K562 (cell line): ENCODE data around the gene GPR4. TPM values are rescaled to one million over a fixed set of nuclear protein-coding genes. Genes with fewer than 3 reads are reported as not detected.

Experiments used
- BRD9 ChIP-seq: fragments of 450-650 bp; IDR thresholded peaks from 2 replicates; pipeline ENCODE4 v1.6.1; 2018; ENCODE audit warnings: low read depth; ENCODE audit not compliant: partially characterized antibody
- DMBX1 ChIP-seq: fragments of 250-450 bp; sonication (Bioruptor Pico); IDR thresholded peaks from 2 replicates; pipeline ENCODE4 v1.8.0; 2022; ENCODE audit warnings: inconsistent platforms, mild to moderate bottlenecking, moderate library complexity, borderline replicate concordance
- E2F3 ChIP-seq: fragments of 250-450 bp; sonication (Bioruptor Pico); IDR thresholded peaks from 2 replicates; pipeline ENCODE4 v1.4.0; 2020; ENCODE audit warnings: mild to moderate bottlenecking
- FOXA3 ChIP-seq, 2 experiments: fragments of 450-650 bp in 1 of 2; sonication (generic) in 1 of 2; formaldehyde crosslinking; IDR thresholded peaks in 1 of 2; conservative IDR thresholded peaks in 1 of 2; 2 replicates each; pipeline versions ENCODE4 v1.4.0 to v1.8.0; 2020 to 2022; ENCODE audit warnings: mild to moderate bottlenecking in 2 of 2, missing genetic modification reagents in 1 of 2
- JUN ChIP-seq, 2 experiments: sonication (generic) in 1 of 2; formaldehyde crosslinking in 1 of 2; IDR thresholded peaks; 2 replicates each; pipeline versions ENCODE4 v1.6.1 to v1.8.0; 2012 to 2022; ENCODE audit warnings: borderline replicate concordance in 2 of 2, mild to moderate bottlenecking in 2 of 2, improper control_type of control experiment in 1 of 2, low read depth in 1 of 2, low read length in 1 of 2, missing genetic modification reagents in 1 of 2
- SNIP1 ChIP-seq: fragments of 450-650 bp; IDR thresholded peaks from 2 replicates; pipeline ENCODE4 v1.7.1; 2017; ENCODE audit warnings: low read depth, mild to moderate bottlenecking
- ZSCAN29 ChIP-seq: fragments of 450-650 bp; IDR thresholded peaks from 2 replicates; pipeline ENCODE4 v1.6.1; 2017
- polyA plus RNA-seq, 8 experiments: library from polyadenylated mRNA; depleted of rRNA in 4 of 8; stranded (reverse) in 5 of 8; unstranded in 3 of 8; fragments of >200 nt; fragmentation: Nextera tagmentation in 2 of 8; fragmentation: Illumina TruSeq in 1 of 8; extraction: Ambion mirVana in 2 of 8; extraction: Trizol in 1 of 8; gene quantifications; 2 replicates each; pipeline versions ENCODE4 v1.2.1 to v1.2.3, GENCODE V29; 2011 to 2014; ENCODE audit warnings: inconsistent platforms in 1 of 8, missing spikeins in 1 of 8
- total RNA-seq, 7 experiments: library from RNA; depleted of rRNA in 6 of 7; stranded (reverse); fragments of >200 nt in 6 of 7; fragmentation: Illumina TruSeq in 2 of 7; extraction: Trizol in 2 of 7; gene quantifications; 2 replicates each; pipeline versions ENCODE4 v1.2.1 to v1.2.3, GENCODE V29; 2011 to 2021; ENCODE audit warnings: low replicate concordance in 1 of 7
- TF ChIP-seq, protein P1 (sequence below): fragments of 250-450 bp; sonication (Bioruptor Pico); IDR thresholded peaks from 2 replicates; pipeline ENCODE4 v1.6.1; 2021; ENCODE audit warnings: mild to moderate bottlenecking
- TF ChIP-seq, protein P2 (sequence below): sonication (generic); formaldehyde crosslinking; IDR thresholded peaks from 2 replicates; pipeline ENCODE4 v1.5.0; 2020; ENCODE audit warnings: missing genetic modification reagents
- TF ChIP-seq, protein P3 (sequence below): fragments of 250-450 bp; sonication (Bioruptor Pico); IDR thresholded peaks from 2 replicates; pipeline ENCODE4 v1.5.0; 2021
- TF ChIP-seq, protein P4 (sequence below): fragments of 450-650 bp; formaldehyde crosslinking; IDR thresholded peaks from 2 replicates; pipeline ENCODE4 v1.4.0; 2020; ENCODE audit warnings: mild to moderate bottlenecking, mixed read lengths
- TF ChIP-seq, protein P5 (sequence below), 2 experiments: fragments of 450-650 bp; formaldehyde crosslinking in 1 of 2; IDR thresholded peaks; 2 replicates each; pipeline versions ENCODE4 v1.4.0 to v1.6.1; 2014 to 2020; ENCODE audit warnings: mild to moderate bottlenecking in 2 of 2, borderline replicate concordance in 1 of 2, low read depth in 1 of 2
- TF ChIP-seq, protein P6 (sequence below): sonication (generic); formaldehyde crosslinking; IDR thresholded peaks from 2 replicates; pipeline ENCODE4 v1.8.1; 2023; ENCODE audit warnings: mild to moderate bottlenecking, missing genetic modification reagents

Gene GPR4
- total and polyA plus RNA-seq, 9 of the 15 experiments (the other 6 are each of a cell fraction or from before 2014, with no cell fraction given): 0.03 to 0.09 (median 0.04) TPM; not detected in 5

DNA sequence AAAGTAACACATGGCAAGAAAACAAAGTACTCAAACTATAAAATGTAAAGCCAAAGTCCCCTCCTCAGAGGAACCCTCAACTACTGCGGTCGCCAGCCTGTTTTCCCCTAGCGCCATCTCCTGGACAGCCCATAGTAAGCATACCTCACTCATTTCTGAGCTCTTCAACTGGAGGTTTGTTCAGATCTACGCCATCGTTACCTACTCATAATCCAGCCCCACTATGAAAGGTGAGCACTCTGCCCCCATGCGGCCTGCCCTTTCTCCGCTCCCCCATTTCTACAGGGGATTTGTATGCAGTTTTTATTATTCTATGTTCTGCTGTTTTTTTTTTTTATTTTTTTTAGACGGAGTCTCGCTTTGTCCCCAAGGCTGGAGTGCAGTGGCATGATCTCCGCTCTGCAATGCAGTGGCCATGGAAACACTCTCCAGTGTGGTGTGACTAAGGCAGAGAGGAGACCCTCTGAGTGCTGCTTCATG lies 43.6 kb downstream of the GPR4 start (continued):
- TF ChIP-seq, protein P1, sequence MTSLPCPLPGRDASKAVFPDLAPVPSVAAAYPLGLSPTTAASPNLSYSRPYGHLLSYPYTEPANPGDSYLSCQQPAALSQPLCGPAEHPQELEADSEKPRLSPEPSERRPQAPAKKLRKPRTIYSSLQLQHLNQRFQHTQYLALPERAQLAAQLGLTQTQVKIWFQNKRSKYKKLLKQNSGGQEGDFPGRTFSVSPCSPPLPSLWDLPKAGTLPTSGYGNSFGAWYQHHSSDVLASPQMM (CRISPR knock-in tag): no peak
- TF ChIP-seq, protein P2, sequence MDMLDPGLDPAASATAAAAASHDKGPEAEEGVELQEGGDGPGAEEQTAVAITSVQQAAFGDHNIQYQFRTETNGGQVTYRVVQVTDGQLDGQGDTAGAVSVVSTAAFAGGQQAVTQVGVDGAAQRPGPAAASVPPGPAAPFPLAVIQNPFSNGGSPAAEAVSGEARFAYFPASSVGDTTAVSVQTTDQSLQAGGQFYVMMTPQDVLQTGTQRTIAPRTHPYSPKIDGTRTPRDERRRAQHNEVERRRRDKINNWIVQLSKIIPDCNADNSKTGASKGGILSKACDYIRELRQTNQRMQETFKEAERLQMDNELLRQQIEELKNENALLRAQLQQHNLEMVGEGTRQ: no peak
- no peak for TF ChIP-seq SNIP1
- no peak for TF ChIP-seq JUN (IDR thresholded peaks at IDR 0.05; ENCODE audit: borderline replicate concordance, low read depth, low read length)
- no peak for TF ChIP-seq JUN (CRISPR knock-in tag; IDR thresholded peaks at IDR 0.05; ENCODE audit: borderline replicate concordance)
- TF ChIP-seq, protein P3, sequence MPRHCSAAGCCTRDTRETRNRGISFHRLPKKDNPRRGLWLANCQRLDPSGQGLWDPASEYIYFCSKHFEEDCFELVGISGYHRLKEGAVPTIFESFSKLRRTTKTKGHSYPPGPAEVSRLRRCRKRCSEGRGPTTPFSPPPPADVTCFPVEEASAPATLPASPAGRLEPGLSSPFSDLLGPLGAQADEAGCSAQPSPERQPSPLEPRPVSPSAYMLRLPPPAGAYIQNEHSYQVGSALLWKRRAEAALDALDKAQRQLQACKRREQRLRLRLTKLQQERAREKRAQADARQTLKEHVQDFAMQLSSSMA (CRISPR knock-in tag): no peak
- TF ChIP-seq E2F3 (CRISPR knock-in tag): no peak
- TF ChIP-seq FOXA3 (CRISPR knock-in tag; conservative IDR thresholded peaks at IDR 0.05 in 1 of 2, IDR thresholded peaks at IDR 0.05 in 1 of 2): no peak
- no peak for TF ChIP-seq DMBX1 (CRISPR knock-in tag)
- TF ChIP-seq, protein P4, sequence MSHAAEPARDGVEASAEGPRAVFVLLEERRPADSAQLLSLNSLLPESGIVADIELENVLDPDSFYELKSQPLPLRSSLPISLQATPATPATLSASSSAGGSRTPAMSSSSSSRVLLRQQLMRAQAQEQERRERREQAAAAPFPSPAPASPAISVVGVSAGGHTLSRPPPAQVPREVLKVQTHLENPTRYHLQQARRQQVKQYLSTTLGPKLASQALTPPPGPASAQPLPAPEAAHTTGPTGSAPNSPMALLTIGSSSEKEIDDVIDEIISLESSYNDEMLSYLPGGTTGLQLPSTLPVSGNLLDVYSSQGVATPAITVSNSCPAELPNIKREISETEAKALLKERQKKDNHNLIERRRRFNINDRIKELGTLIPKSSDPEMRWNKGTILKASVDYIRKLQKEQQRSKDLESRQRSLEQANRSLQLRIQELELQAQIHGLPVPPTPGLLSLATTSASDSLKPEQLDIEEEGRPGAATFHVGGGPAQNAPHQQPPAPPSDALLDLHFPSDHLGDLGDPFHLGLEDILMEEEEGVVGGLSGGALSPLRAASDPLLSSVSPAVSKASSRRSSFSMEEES (CRISPR knock-in tag): no peak
- TF ChIP-seq, protein P5, sequence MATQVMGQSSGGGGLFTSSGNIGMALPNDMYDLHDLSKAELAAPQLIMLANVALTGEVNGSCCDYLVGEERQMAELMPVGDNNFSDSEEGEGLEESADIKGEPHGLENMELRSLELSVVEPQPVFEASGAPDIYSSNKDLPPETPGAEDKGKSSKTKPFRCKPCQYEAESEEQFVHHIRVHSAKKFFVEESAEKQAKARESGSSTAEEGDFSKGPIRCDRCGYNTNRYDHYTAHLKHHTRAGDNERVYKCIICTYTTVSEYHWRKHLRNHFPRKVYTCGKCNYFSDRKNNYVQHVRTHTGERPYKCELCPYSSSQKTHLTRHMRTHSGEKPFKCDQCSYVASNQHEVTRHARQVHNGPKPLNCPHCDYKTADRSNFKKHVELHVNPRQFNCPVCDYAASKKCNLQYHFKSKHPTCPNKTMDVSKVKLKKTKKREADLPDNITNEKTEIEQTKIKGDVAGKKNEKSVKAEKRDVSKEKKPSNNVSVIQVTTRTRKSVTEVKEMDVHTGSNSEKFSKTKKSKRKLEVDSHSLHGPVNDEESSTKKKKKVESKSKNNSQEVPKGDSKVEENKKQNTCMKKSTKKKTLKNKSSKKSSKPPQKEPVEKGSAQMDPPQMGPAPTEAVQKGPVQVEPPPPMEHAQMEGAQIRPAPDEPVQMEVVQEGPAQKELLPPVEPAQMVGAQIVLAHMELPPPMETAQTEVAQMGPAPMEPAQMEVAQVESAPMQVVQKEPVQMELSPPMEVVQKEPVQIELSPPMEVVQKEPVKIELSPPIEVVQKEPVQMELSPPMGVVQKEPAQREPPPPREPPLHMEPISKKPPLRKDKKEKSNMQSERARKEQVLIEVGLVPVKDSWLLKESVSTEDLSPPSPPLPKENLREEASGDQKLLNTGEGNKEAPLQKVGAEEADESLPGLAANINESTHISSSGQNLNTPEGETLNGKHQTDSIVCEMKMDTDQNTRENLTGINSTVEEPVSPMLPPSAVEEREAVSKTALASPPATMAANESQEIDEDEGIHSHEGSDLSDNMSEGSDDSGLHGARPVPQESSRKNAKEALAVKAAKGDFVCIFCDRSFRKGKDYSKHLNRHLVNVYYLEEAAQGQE (IDR thresholded peaks at IDR 0.05; ENCODE audit: borderline replicate concordance): peak; percentile 76; the same call in 1 of the 2 replicates
- TF ChIP-seq, protein P5 (CRISPR knock-in tag; IDR thresholded peaks at IDR 0.05; ENCODE audit: low read depth): no peak
- TF ChIP-seq, protein P6, sequence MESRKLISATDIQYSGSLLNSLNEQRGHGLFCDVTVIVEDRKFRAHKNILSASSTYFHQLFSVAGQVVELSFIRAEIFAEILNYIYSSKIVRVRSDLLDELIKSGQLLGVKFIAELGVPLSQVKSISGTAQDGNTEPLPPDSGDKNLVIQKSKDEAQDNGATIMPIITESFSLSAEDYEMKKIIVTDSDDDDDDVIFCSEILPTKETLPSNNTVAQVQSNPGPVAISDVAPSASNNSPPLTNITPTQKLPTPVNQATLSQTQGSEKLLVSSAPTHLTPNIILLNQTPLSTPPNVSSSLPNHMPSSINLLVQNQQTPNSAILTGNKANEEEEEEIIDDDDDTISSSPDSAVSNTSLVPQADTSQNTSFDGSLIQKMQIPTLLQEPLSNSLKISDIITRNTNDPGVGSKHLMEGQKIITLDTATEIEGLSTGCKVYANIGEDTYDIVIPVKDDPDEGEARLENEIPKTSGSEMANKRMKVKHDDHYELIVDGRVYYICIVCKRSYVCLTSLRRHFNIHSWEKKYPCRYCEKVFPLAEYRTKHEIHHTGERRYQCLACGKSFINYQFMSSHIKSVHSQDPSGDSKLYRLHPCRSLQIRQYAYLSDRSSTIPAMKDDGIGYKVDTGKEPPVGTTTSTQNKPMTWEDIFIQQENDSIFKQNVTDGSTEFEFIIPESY (CRISPR knock-in tag): no peak
- peak; percentile 56 for TF ChIP-seq BRD9
- TF ChIP-seq ZSCAN29: no peak
